CD4-positive, alpha-beta T cell (primary cell): Measurements from ENCODE around the gene OLFML2B. TPM values are rescaled to one million over a fixed set of nuclear protein-coding genes. Genes with fewer than 3 reads are reported as not detected.

ENCODE experiments used
- ATAC-seq: fragments of 200-7000 bp; cut with Tn5 transposase; one replicate; pipeline ENCODE4 v1.10.0; 2022; ENCODE audit warnings: mild to moderate bottlenecking; ENCODE audit not compliant: poor library complexity
- CTCF ChIA-PET: fragments of 350-600 bp; sonication (Branson Sonifier 250); formaldehyde crosslinking; loops from one replicate; lab custom pipeline; 2021; ENCODE audit warnings: antibody characterized with exemption, inconsistent platforms; lab: Charles Lee
- POLR2A ChIA-PET: fragments of 350-600 bp; sonication (Branson Sonifier 250); formaldehyde crosslinking; loops from one replicate; lab custom pipeline; 2021; ENCODE audit warnings: antibody characterized with exemption, inconsistent platforms; lab: Charles Lee
- DNase-seq, 14 experiments: peaks; one replicate each; pipeline ENCODE4 v3.0.0-alpha.2; 2013 to 2020; ENCODE audit warnings: mixed read lengths in 2 of 14
- H3K27ac ChIP-seq, 2 donors: one replicate each; pipeline versions ENCODE4 v1.5.1 to v1.7.0; 2013; ENCODE audit warnings: low read length in 2 of 2, low read depth in 1 of 2, mild to moderate bottlenecking in 1 of 2
- H3K27me3 ChIP-seq, 2 experiments: 1 replicate in 1 of 2; 2 replicates in 1 of 2; pipeline versions ENCODE4 v1.6.1 to v1.7.0; 2013; ENCODE audit warnings: low read length in 2 of 2, control low read depth in 1 of 2, mild to moderate bottlenecking in 1 of 2, moderate library complexity in 1 of 2; ENCODE audit not compliant: insufficient read depth in 2 of 2, control insufficient read depth in 1 of 2
- H3K36me3 ChIP-seq: one replicate; pipeline ENCODE4 v1.6.1; 2013; ENCODE audit warnings: low read length, control low read depth; ENCODE audit not compliant: insufficient read depth
- H3K4me1 ChIP-seq: one replicate; pipeline ENCODE4 v1.6.1; 2013; ENCODE audit warnings: low read length, control low read depth; ENCODE audit not compliant: insufficient read depth
- H3K4me3 ChIP-seq: one replicate; pipeline ENCODE4 v1.5.1; 2013; ENCODE audit warnings: mild to moderate bottlenecking, low read length, moderate library complexity
- H3K9me3 ChIP-seq, 2 experiments: 1 replicate in 1 of 2; 2 replicates in 1 of 2; pipeline versions ENCODE4 v1.6.1 to v1.7.0; 2013; ENCODE audit warnings: low read length in 2 of 2, mild to moderate bottlenecking in 2 of 2, control low read depth in 1 of 2, moderate library complexity in 1 of 2; ENCODE audit not compliant: control insufficient read depth in 1 of 2, insufficient read depth in 1 of 2
- H3K27ac Mint-ChIP-seq: one replicate; pipeline ENCODE4 v1.8.0; 2020; ENCODE audit warnings: mixed read lengths
- H3K27me3 Mint-ChIP-seq: one replicate; pipeline ENCODE4 v1.8.0; 2021; ENCODE audit warnings: mixed read lengths
- H3K36me3 Mint-ChIP-seq: one replicate; pipeline ENCODE4 v1.8.0; 2021; ENCODE audit warnings: low read depth, mixed read lengths
- H3K4me1 Mint-ChIP-seq: one replicate; pipeline ENCODE4 v1.8.0; 2021; ENCODE audit warnings: low read depth, mixed read lengths
- H3K4me3 Mint-ChIP-seq: one replicate; pipeline ENCODE4 v1.8.0; 2020; ENCODE audit warnings: mild to moderate bottlenecking, mixed read lengths
- H3K9me3 Mint-ChIP-seq: one replicate; pipeline ENCODE4 v1.8.0; 2020; ENCODE audit warnings: mixed read lengths
- CTCF ChIP-seq: fragments of 200-600 bp; IDR thresholded peaks from one replicate; pipeline ENCODE4 v1.8.0; 2022; ENCODE audit warnings: antibody characterized with exemption, mild to moderate bottlenecking
- intact Hi-C, 2 experiments: fragments of 100-400 bp; cut with DNase I in 1 of 2; cut with micrococcal nuclease in 1 of 2; formaldehyde crosslinking; loops; one replicate each; pipeline versions ENCODE4 v1.15.1 to v1.9.0; 2023 to 2025; cut with DNase I, micrococcal nuclease
- total RNA-seq, 174 experiments: library from RNA in 2 of 174; stranded (reverse) in 2 of 174; gene quantifications; one replicate each; pipeline ENCODE4 v1.2.3 and lab custom pipeline; 2021 to 2026

Gene OLFML2B
- total RNA-seq, 2 experiments from 2014 or later: 0.08 TPM; not detected in 1

DNA sequence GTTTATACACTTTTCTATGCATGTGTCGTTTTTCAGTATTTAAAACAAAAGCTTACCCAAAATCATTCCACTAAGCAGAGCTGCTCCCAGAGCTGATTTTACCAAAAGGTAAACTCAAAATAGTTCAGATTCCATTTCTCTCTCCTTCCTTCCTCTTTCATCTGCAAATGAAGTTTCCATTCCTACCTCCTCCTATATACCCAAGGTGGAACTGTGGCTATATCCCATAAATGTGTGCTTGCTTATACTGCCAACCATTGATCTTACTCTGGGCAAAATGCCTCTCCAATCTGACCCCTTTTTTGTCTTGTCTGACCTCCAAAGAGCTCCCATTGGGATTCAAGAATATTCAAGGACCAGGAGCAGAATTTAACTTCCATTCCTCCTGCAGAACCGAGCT lies 9.5 kb downstream of the OLFML2B start:
- no peak overlapping the region for H3K27ac ChIP-seq
- H3K36me3 ChIP-seq: no peaks in the 10 kb centered on the region
- Mint-ChIP-seq H3K9me3 (no peaks in the 10 kb centered on the region), H3K4me3 (no peak overlapping the region), H3K27me3 (peaks cover 3% of the 10 kb centered on the region), H3K27ac (no peak overlapping the region), H3K4me1 (no peaks in the 10 kb centered on the region), H3K36me3 (no peaks in the 10 kb centered on the region)
- no peak for DNase-seq
- no peak for TF ChIP-seq CTCF
- intact Hi-C loops: no loop called here
- no peaks in the 10 kb centered on the region for H3K4me1 ChIP-seq
- CTCF ChIA-PET: interaction anchor here (1.2 kb wide), 1 partner anchor 23 kb away, joined by 3 read pairs; no protein-coding TSS in a partner anchor
- no peak for ATAC-seq
- H3K4me3 ChIP-seq: no peak overlapping the region
- POLR2A ChIA-PET: no interaction called here
- peaks cover 0 to 5% of the 10 kb centered on the region in 2 experiments for H3K9me3 ChIP-seq
- H3K27me3 ChIP-seq: no peaks in the 10 kb centered on the region

GRCh38 chr1:162013289-162013688 lies 10.4 kb downstream of the OLFML2B start:
- no peak overlapping the region for H3K27ac ChIP-seq
- H3K4me3 ChIP-seq: no peak overlapping the region
- TF ChIP-seq CTCF: no peak
- H3K9me3 Mint-ChIP-seq: no peaks in the 10 kb centered on the region
- DNase-seq: no peak
- no peaks in the 10 kb centered on the region for H3K4me1 ChIP-seq
- POLR2A ChIA-PET: no interaction called here
- H3K27me3 ChIP-seq: no peaks in the 10 kb centered on the region
- H3K9me3 ChIP-seq: peaks cover 0 to 5% of the 10 kb centered on the region in 2 experiments
- CTCF ChIA-PET: interaction anchor here (0.9 kb wide), 1 partner anchor 24 kb away, joined by 3 read pairs; no protein-coding TSS in a partner anchor
- intact Hi-C loops: no loop called here
- no peaks in the 10 kb centered on the region for H3K4me1 Mint-ChIP-seq
- peaks cover 3% of the 10 kb centered on the region for H3K27me3 Mint-ChIP-seq
- ATAC-seq: no peak
- H3K36me3 Mint-ChIP-seq: no peaks in the 10 kb centered on the region
- H3K4me3 Mint-ChIP-seq: no peak overlapping the region
- no peak overlapping the region for H3K27ac Mint-ChIP-seq
- H3K36me3 ChIP-seq: no peaks in the 10 kb centered on the region

GRCh38 chr1:162011337-162012012 lies 12.2 kb downstream of the OLFML2B start:
- ChIA-PET POLR2A (no interaction called here), CTCF (no interaction called here)
- no peaks in the 10 kb centered on the region for H3K36me3 Mint-ChIP-seq
- Histone ChIP-seq H3K9me3 (peaks cover 0 to 5% of the 10 kb centered on the region in 2 experiments), H3K4me3 (no peak overlapping the region), H3K36me3 (no peaks in the 10 kb centered on the region), H3K4me1 (no peaks in the 10 kb centered on the region), H3K27ac (no peak overlapping the region), H3K27me3 (no peaks in the 10 kb centered on the region)
- DNase-seq (no peak), ATAC-seq (no peak)
- peaks cover 3% of the 10 kb centered on the region for H3K27me3 Mint-ChIP-seq
- TF ChIP-seq CTCF: no peak
- no peaks in the 10 kb centered on the region for H3K9me3 Mint-ChIP-seq
- H3K4me3 Mint-ChIP-seq: no peak overlapping the region
- no peaks in the 10 kb centered on the region for H3K4me1 Mint-ChIP-seq
- no peak overlapping the region for H3K27ac Mint-ChIP-seq
- intact Hi-C loops: no loop called here
